ENCODE results near the gene RALGAPA2.

Gene RALGAPA2

DNA sequence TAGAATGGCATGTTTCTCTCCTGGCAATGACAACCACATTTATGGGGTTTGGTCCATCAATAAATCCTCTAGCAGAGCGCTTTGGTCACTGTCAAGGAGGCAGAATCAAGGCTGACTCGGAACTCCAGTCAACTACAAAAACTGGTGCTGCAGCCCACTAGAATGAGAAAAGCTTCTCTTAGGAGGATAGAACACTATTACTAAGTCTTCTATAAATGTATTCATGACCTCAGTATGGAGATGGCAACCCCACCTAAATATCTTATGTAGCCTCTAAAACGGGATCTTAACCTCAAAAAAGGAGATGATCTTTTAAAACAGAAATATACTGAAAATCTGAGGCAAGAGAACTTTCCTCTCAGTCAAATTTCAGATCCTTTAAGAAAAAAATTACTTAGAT is 68.5 kb downstream of the RALGAPA2 start:
- H3K27ac ChIP-seq = no peak overlapping the region
- TF ChIP-seq, protein P1, sequence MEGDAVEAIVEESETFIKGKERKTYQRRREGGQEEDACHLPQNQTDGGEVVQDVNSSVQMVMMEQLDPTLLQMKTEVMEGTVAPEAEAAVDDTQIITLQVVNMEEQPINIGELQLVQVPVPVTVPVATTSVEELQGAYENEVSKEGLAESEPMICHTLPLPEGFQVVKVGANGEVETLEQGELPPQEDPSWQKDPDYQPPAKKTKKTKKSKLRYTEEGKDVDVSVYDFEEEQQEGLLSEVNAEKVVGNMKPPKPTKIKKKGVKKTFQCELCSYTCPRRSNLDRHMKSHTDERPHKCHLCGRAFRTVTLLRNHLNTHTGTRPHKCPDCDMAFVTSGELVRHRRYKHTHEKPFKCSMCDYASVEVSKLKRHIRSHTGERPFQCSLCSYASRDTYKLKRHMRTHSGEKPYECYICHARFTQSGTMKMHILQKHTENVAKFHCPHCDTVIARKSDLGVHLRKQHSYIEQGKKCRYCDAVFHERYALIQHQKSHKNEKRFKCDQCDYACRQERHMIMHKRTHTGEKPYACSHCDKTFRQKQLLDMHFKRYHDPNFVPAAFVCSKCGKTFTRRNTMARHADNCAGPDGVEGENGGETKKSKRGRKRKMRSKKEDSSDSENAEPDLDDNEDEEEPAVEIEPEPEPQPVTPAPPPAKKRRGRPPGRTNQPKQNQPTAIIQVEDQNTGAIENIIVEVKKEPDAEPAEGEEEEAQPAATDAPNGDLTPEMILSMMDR (IDR thresholded peaks at IDR 0.05) = no peak

DNA sequence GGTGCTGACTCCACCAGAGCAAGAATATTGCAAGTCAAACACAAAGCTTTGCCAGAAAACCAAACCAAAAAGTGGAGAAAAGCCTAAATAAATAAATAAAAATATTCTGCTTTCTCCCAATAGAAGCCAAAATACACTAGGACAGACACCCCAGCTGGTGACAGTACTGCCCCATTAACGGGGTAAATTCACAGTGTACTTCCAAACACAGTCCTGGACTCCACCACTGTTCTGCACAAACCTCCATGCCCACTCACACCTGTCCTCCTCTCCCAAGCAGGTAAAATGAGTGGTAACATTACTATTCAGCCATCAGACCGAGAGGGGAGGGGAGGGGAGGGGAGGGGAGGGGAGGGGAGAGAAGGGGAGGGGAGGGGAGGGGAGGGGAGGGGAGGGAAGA is 70.7 kb downstream of the RALGAPA2 start:
- no peak overlapping the region for H3K27ac ChIP-seq
- TF ChIP-seq, protein P1 (IDR thresholded peaks at IDR 0.05) = no peak
- no peak for TF ChIP-seq ZFX (IDR thresholded peaks at IDR 0.05; ENCODE audit: borderline replicate concordance)

DNA sequence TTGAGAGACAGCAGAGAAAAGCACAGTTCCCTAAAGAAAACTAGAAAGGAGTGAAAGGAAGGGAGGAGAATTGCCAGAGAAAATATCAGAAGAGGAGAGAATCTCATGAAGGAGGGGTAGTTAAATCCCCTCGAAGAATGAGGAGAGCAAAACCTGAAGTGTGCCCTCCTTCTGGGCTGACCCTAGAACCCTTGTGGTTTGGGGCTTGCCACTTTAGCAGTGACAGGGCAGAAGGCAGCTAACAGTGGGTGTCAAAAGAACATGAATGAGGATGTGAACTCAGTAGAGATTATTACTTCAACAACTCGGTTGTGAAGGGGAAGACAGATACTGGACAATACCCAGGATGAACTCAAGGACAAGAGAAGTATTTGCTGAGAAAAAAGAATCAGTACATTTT is 73.6 kb downstream of the RALGAPA2 start:
- TF ChIP-seq ZFX (IDR thresholded peaks at IDR 0.05; ENCODE audit: borderline replicate concordance) = no peak
- TF ChIP-seq, protein P1 (IDR thresholded peaks at IDR 0.05) = no peak
- H3K27ac ChIP-seq = no peak overlapping the region

DNA sequence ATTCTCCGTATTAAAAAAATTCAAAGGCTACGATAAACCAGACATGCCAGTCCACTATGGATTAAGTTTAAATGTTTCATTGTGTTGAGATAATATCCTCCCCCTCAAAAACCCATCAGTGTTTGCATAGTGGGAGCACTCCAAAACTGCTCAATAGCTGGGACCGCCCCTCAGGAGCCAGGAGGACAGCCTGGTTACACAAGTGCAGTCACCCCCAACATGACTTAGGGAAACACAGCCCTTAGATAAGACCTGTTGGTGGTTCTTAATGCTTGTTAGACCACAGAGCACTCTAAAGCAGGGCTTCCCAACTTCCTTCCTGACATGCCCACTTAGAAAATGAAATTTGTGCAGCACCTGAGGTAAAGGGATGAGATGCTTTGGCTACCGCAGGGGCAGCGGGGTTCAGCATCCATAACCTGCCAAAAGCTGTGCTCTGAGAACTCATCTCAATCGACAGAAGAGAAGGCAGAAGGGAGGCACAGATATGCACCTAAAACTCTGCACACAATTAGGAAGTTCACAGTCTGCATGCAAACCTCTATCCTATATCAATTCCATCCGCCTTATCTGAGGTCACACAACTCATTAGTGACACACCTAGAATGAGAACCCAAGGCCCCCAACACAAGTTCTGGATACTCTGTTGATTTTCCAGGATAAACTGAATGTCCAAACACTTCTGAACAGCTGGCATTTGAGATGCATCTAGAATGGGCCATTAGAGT is 74.3 kb downstream of the RALGAPA2 start:
- TF ChIP-seq ZFX (IDR thresholded peaks at IDR 0.05; ENCODE audit: borderline replicate concordance) = no peak
- TF ChIP-seq, protein P1 (IDR thresholded peaks at IDR 0.05) = no peak
- no peak overlapping the region for H3K27ac ChIP-seq

DNA sequence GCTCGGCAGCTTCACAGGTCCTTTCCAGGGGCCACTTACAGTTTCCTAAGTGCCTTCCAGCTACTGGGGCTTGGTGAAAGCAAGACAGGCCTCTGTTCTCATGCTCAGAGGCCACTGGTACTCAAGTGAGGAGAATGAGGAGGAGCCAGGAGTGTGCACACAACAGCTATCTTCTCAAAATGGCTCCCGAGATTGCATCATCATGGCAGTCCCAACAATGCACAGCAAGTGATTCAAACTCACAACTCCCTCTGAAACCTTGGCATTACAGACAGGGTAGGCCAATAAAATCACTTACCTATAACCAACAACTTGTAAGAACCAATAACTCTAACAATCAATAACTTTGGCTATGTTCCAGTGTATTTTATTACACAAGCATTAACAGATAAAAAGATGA is 77.4 kb downstream of the RALGAPA2 start:
- no peak for TF ChIP-seq ZFX (IDR thresholded peaks at IDR 0.05; ENCODE audit: borderline replicate concordance)
- TF ChIP-seq, protein P1 (IDR thresholded peaks at IDR 0.05) = no peak
- no peak overlapping the region for H3K27ac ChIP-seq

DNA sequence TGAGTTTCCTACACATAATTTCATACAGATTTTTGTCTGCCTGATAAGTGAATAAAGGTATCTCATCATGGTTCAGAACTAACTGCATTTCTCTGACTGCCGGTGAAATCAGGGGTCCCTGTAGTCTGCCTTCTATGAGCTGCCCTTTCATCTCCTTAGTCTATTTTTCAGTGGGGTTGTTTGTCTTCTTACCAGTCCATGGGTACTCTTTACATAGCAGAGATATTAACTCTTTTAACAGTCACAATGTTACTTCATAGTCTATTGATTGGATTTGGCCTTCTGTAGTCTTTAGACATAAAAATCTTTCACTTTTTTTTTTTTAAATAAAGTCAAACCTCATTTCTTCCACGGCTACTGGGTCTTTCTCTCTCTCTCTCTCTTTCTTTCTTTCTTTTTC is 79.8 kb downstream of the RALGAPA2 start:
- H3K27ac ChIP-seq = no peak overlapping the region

DNA sequence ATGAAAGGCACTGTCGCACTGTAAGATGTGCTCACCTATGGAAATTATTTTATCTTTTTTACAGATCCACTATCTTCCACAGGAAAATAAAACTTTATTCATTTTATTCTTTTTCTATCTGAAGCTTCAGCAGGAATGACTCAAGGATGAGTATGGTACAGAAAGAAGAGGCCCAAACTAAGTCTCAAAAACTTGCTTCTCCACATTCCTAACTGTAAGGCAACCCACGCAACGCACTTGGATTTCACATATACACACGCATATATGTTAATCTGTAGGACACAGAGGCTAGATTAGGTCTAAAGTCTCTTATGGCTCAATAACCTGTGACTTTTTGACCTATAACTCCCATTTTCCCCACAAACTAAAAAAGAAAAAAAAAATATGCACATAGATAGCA is 81.9 kb downstream of the RALGAPA2 start:
- TF ChIP-seq, protein P1 (IDR thresholded peaks at IDR 0.05) = no peak
- TF ChIP-seq ZFX (IDR thresholded peaks at IDR 0.05; ENCODE audit: borderline replicate concordance) = no peak

More for the DNA sequence above, 79.8 kb downstream of the RALGAPA2 start:
- TF ChIP-seq, protein P1 (IDR thresholded peaks at IDR 0.05) = no peak
- no peak for TF ChIP-seq ZFX (IDR thresholded peaks at IDR 0.05; ENCODE audit: borderline replicate concordance)

More for the DNA sequence above, 81.9 kb downstream of the RALGAPA2 start:
- no peak overlapping the region for H3K27ac ChIP-seq
